Dedifferentiated amniotic fluid mesenchymal stem cell (primary cell): ENCODE measurements around the gene UST.

ENCODE experiments used
- DNase-seq: peaks from one replicate; pipeline ENCODE4 v3.0.0-alpha.2; 2016; ENCODE audit errors: extremely low spot score

The UST gene

DNA sequence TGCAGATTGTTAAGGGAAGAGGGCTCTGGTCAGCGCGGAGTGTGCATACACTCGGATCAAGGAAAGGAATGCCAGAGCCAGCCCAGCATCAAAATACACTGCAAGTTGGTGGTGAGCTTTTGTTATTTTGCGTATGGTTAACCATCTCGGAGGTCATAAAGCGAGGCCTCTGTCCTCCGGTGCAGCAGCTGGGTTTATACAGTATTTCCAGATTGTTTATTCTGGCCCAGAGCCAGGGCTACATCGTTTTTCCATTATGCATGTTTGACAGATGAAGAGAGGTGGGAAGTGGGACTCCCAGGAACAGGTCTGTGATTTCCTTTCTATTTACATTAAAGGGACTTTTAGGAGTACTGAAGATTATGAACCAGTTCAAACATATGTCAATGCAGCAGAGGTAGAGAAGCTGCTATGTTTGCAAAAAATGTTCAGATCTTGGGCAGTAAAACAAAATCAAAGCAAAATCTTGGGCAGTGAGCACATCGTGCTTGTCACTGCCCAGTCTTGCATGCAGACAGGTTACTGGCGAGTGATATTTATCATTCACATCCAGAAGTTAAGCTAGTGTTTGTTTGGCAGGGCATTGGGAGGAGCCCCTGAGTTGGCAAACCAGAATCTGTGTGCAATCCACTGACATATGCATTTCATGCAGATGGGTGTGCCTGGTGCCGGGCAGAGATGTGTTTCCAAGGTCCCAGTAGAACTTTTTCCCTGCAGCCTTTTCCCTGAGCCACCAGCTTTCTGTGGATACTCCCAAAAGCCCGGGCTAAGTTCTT, 314.3 kb downstream of the UST start:
- DNase-seq: peak; percentile 51

DNA sequence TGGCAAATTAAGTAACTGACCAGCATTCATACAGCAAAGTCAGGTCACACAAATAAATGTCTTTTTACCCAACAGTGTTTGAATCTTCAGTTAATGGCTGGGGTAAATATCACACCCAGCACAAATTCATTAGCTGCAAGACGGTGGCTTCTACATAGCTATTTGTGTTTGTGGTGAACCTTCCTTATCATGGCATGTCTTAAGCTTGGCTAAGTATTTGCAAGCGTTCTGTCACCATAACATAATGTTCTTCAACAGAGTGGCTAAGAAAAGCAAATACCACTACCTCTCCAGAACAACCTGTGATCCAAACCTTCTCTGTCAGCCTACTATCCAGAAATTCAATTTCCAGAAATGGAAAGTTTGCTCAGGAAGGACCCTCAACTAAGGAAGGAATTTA, 315.1 kb downstream of the UST start:
- DNase-seq: no peak

DNA sequence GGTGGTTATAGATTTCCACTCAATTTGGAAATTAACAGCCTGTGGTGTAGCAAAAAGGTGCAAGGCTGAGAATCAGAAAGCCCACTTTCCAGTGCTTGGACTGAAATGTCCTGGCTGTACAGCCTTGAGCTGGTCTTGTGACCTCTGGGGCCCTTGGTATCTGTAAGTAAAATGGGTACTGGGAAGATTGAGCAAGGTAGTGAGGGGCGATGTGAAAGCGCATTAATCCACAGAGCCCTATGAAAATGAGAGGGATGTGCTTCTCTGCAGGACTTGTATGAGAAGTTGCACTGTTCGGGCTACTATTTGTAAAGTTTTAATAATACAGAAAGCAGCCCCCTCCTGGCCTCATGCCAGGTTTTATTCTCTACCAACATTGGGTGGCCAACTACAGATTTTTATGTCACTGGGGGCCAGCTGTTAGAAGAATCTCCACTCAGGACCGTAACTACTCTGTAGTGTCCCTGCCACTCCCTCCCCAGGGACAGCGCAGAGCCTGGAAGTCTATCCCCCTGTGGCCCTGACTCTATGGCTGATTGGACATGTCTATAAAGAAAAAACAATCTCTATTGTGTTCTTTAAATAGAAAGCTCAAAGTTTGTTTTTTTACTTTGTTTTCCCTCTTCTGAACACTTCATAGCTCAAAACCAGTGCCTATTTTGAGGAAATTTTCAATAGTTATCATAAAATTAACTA, 316.0 kb downstream of the UST start:
- no peak for DNase-seq

DNA sequence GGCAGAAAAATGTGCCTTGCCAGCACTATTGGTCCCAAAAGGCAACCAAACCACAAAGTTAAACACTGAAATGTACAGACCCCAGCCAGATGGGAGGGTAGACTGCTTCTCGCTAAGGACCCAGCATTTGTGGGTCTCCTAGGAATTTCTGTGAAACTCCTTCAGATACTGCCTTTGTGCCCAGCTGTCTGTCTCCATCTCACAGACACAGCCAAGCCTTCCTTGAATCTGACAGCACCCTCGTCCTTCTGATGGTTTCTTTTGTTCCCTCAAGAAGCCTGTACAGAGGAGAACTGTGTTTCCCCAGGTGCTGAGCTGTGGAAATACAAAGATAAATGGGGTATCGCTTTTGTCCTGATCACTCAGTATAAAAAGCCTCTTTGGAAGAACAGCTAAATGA, 316.6 kb downstream of the UST start:
- DNase-seq: no peak

DNA sequence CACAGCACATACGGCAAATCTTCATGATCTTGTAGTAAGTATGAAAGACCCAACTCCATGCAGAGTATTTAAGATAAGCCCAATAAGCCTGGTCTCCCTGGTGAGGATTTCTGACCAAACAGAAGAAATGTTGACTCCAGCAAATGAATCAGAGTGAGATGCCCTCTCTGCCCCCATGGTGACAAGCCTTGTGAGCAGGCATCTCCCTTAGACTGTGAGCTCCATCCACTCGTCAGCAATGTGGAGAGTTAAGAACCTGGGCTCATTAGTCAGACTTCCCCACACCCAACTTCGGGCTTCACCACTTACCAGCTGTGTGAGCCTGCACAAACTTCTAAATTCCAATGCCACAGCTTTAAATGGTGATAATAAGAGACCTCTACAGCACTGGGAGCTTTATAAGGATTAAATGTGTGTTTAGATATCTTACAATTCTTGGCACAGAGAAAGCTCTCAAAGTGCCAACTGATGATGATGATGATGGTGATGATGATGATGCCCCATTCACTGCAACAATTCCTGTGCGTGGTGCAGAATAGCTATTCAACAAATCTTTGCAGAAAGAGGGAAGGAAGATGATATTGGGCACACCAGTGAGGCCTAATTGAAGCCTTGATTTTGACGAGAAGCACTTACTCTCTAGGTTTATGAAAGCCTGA, 317.3 kb downstream of the UST start:
- DNase-seq: no peak

DNA sequence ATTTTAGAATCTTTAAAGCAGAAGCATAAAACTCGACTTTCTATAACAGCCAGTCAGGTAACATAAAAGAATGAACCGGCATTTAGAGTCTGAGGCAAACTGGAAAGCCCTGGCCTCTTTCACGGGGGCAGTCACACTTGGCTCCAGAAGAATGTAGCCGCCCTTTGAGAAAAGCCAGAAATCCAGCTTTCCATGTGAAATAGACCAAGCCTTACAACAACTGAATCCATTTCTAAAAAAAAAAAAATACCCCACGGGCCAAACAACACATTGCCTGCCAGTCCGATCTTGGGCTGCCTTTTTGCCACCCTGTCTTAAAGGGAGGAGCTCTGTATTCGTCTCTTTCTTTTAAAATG, 317.8 kb downstream of the UST start:
- DNase-seq: no peak

DNA sequence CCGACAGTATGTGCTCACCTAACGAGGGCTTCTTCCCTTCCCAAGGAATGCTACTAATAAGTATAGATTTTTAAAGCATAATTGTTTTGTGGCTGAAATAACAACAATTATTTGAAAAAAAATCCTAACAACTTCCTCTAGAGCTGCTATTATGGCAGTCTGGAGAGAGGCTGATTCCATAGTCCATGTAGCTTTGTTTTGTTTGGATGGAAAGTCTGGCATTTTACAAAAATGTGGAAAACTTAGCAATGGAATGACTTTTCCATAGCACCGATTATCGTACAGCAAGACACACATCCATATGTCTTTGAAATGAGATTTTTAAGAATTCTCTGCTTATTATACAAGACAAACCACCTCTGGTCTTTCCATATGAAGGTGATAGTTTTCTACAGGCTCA, 318.3 kb downstream of the UST start:
- no peak for DNase-seq

DNA sequence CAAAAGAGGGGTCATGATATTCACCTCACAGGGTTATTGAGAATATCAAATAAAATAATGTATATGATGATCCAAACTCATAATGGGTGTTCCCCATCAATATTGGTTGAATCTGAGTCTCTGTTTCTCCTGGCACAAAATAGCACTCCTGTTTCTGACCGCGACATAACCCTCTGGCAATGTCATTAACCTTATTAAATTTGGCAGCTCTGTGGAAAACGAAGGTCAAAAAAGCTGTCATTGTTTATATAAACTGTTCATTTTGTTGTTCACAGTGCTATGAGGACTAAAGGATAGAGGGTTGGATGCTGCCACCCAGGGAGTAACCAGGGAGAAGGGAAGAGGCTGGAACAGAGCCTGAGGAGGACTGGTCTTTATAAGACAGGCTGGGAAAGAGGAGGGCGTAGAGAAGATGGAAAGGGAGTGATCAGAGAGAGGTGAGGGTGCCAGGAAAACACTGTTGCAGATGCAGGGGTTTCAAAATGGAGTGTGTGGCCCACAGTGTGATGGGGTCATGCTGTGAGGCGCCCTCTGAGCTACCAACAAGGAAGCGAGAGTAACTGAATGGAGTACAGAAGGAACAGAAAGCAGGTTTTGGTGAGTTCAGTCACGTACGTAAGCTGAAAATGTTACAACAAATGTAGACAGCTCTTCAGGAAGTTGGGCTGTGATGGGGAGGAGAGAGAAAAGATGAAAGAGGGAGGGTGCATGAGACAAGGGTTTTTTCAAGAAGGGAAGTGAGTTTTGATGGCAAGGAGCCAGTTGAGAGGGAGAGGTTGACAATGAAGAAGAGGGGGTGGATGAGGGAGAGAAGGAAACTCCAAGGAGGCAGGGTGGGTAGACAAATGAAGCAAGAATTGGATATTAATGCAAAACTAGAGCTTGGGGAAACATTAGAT, 319.1 kb downstream of the UST start:
- no peak for DNase-seq

DNA sequence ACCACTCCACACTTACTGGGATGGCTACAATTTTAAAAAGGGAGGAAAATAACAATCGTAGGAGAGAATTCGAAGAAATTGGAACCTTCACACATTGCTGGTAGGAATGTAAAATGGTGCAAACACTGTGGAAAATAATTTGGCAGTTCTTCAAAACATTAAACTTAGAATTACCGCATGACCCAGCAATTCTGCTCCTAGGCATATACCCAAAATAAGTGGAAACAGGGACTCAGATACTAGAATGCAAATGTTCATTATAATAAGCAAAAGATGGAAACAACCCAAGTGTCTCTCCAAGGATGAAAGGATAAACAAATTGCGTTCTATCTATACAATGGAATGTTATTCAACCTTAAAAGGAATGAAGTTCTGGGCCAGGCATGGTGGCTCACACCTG, 325.2 kb downstream of the UST start:
- DNase-seq: no peak

DNA sequence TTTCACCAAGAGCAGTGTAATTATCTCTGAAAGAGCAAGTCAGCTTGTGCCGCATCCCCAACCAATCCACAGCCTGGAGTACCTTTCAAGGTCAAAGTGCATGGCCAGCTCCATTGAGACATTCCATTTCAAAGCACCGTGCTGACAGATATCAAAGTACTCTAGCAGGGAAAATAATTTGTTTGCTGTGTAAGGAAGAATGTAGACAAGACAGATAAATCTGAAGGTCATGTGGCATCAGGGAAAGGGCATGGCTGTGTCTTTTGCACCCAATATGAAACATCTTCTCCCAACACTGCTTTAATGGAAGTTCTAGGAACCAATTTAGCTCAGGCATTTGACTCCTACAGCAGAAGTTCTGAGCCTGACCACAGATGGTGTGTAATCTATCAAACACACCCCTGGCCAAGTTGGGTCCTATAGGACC, 328.0 kb downstream of the UST start:
- no peak for DNase-seq

DNA sequence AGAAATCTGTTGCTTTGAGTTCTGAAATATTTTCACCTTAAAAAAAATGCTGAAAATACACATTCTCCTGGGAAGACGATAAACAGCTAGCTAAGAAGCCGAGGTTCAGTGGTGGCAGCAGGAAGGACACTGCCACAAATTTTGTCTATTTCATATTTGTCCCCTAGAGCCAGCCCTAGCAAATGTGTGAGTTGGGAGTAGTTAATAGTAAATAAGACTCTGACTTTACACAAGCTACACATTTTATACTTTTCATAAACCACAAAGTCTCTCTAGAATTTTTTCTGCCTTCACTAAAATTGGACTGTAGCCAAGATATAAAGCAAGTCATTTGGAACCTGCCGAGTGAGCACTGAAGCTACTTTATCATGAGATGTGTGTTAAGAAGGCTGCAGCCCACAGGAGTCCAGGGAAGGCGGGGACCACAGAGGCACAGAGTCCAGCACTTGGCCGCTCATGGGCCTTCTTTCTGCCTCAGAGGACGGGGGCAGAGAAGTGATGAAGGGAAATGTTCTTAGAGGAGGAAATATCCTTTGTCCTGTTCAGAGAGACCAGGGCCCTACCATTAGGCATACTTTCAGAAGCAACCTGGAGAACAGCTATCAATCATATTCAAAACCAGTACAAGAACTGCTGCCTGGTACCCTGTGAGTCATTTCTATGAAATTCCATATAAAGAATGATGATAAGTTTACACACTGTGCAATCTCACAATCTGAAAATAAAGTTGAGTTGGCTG, 329.0 kb downstream of the UST start:
- no peak for DNase-seq

DNA sequence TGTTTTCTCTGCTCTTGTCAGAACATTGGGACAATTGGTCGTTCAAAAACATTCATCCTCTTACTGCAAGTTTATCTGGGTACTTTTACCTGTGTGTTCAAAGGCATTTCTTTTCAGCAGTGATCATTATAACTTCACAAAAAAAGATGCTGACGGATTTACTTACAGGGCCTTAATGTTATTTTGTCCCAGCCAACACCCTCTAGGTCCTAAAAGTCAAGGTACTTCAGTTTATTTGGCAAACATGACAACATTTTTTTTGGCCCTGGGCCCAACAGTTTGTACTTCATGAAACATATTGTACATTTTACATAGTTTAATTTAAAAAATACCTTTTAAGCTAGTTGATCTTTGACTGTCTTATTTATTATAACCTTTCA, 329.5 kb downstream of the UST start:
- no peak for DNase-seq

DNA sequence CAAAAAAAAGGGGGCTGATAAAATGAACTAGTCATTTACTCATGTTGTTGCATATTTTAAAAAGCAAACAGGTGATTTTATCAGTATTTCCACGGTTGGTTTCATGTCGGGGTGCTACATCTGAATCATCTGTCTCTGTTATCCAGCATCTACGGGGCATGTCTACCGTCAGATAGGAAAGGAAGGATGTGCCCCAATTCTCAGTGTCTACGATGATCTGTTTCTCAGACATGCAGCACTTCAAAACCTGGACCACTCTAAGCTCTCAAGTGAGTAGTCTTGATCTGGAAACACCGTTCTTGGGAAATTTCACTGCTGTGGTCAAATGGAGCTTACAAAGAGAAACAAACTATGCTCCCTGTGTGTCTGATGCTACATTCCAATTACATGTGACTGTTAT, 330.4 kb downstream of the UST start:
- no peak for DNase-seq

DNA sequence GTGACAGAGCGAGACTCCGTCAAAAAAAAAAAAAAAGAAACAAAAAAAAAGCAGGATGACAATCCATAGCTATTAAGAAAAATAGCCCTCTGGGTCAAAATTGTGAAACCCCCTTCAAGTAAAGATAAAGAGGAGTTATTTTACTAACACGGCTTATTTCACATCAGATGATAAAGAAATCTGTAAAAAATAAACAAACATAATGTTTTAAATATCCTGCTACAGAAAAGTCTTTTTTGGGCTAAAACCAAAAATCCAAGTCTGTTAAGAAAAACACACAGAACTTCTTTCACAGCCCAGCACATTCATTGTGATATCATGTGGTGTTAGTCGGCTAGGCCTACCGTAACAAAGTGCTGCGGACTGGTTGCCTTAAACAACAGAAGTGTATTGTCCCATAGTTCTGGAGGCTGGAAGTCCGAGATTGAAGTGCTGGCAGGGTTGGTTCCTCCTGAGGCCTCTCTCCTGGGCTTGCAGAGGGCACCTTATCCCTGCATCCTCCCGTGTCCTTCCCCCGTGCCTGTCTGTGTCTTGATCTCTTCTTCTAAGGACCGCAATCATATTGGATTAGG, 331.5 kb downstream of the UST start:
- no peak for DNase-seq

DNA sequence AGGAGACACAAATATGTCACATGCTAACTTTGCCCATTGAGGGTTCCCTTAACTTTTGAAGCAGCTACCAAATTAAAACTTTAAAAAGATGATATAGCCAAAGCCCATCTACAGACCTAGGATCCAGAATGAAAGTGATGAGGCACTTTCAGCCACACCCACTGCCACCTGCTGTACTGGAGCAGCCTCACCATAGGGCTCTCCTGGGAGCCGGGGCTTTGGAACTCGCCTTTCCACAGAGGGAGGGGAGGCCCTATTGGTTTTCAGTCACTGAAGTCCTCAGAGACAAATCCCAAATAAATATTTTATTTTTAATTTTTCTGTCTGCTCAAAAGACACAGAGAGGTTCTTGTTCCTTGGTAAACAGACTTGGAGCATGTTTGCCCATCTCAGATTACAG, 332.6 kb downstream of the UST start:
- DNase-seq: no peak

DNA sequence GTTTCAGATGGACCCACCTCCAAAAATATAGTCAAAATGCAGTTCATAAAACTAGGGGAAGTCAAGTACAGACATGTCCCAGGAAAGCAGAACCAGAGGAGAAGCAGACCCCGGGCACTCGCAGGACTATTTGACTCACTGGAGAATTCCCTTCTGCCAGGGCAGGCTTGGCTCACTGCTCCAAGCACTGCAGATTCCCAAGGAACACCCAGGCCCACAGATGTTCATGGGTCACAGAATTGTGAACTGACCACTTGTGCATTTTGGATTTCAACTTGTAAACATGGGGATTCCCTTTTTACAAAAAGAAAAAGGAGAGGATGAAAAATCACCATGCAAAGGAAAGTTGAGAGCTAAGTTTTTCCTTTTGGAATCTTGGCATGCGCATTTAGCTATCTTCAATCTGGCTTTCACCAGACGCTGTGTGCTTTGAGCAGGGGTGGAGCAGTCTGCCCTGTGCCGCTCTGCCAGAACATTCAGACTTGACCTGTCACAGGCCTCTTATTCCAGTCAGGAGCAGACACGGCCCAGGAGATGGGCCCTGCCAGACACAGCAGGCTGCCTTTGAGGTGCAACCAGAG, 333.2 kb downstream of the UST start:
- DNase-seq: peak; percentile 47

DNA sequence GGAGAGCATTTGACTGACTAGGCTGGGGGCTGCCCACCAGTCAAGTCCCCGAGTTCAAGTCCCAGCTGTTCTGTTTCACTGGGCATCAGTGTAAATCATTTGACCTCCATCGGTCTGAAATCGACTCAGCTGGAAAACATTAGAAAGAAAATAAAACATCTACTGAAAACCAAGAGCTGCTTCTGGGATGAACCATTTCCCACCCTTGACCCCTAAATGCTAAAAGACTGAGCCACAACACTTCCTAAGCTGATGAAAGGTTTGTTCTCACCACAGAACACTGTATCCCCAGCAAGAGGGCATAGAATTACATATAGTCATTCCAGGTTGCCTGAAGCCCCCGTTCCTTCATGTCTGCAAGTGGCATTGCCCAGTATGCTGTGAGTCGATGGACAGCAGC, 333.7 kb downstream of the UST start:
- no peak for DNase-seq

DNA sequence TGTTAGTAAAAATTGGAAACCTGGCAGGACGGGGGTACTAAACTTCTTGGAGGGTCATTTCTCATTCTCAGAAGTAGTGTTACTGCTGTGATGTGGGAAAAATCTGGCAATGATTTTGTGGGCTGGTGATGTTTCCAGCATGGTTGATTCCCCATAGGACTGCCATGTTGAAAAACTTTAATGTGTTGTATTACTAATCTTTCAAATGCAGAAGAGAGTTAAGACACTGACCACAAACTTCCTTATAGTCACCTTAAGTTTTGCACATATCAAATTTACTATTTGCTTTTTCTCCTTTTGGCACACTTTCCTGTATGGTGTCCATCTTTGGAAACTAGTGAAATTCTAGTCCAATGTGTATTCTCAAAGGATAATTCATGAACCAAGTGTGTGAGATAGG, 334.5 kb downstream of the UST start:
- no peak for DNase-seq

DNA sequence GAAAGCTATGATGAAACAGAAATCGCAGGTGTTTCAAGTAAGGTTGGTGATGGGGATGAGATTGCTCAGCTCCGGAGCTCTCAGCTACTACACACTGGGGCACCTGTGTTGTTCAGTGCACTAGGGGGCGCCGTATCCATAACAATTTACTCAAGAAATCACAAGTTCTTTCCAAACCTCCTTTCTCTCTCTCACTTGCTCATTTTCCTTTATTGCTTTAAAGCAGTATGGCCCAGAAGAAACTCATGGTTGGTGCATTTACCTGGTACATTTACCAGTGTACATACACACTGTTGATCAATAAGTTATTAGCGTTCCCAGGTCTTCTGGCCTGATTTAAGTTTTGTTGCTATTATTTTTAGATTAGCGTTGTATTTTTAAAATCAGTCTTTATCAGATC, 335.5 kb downstream of the UST start:
- DNase-seq: peak; percentile 73

DNA sequence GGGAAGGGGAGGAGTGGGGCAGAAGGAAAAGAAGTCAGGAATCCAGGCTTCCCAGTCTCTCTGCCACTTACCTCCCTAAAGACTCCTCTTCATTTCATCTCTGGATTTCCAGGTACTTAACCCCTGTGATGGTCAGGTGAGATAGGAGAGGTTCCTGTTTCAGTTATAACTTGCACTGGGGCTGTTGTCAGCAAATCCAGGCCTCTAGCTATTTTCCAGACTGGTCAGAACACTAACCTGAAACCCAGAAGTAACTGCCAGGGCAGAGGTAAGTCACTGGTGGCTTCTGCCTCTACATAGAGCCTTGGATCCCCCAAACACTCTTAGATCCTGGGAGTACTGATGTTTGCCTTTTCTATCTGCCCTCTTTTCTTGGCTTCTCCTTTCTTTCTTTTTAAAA, 337.2 kb downstream of the UST start:
- DNase-seq: no peak
